GM18511 (cell line): ENCODE measurements around the gene ITIH5.

Experiments used
- ATAC-seq: cut with Tn5 transposase; IDR thresholded peaks from one replicate; pipeline ENCODE4 v1.9.1; 2021; ENCODE audit warnings: mild to moderate bottlenecking, moderate library complexity; ENCODE audit not compliant: unreplicated experiment

The ITIH5 gene

DNA sequence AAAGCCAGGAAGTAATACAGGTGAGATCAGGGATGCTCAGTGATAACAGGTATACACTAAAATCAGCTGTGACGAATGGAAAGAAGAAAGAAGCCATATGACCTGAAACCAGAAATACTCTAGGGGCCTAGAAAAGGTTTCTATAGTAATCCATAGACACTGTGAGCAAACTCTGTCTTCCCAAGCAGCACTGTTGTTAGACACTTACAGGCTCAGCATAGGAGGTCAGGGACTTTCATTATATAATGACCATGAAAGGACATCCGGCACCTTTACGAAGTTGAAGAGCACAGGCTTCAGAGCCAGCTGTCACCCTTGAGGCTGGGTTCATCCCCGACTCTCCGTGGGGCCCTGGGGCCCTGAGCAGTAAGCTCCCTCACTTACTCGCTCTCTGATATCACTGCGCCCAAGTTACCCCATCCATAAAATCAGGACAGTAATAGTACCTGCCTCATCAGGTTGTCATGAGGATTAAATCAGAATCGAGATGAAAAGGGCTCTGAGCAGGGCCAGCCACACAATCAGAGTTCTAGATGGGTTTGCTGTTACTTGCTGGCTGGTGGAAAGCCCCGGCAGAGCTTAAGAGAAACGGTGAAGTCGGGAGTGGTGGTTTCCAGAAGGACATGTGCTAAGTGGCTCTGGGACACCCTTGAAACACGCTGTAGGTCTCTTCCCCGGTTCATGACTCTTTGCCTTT, 79.5 kb downstream of the ITIH5 start:
- ATAC-seq = no peak

DNA sequence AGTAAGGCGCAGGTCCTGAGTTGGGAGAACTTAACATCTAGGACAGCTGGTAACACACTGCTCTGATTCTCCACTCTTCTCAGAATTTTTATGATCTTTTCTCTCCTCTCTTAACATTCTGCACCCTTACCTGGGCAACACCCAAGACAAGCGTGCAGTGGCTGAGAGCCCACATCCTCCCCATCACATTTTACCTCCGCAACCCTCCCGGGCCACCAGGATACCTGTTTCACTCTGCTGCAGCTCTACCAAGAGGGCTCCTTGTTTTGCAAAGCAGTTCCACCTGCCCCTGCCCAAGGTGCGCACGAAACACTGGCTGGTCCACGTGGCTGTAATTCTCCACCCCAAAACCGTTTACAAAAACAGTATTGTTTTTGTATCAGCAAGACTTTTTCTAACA, 81.5 kb downstream of the ITIH5 start:
- no peak for ATAC-seq

GRCh38 chr10:7583626-7584025, 83.1 kb downstream of the ITIH5 start:
- no peak for ATAC-seq

DNA sequence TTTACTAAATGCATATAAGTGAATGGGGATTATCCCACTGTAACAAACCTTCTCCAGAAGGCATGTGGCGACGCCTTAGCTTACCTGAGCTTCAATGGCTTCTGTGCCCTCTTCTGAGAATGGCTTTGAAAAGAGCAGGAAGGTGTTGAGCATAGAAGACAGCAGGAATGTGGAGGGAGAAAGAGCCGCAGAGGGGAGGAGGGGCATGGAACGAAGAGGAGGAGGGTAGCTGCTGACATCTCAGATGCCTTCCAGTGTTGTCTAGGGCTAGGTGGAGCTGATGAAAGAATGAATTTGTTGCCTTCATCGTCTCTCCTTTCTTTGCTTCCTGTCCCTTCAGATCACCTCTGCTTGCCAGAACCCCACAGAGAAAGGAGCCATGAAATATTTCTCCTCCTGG, 86.2 kb downstream of the ITIH5 start:
- no peak for ATAC-seq

GRCh38 chr10:7579681-7580080, 87.1 kb downstream of the ITIH5 start:
- ATAC-seq = no peak

DNA sequence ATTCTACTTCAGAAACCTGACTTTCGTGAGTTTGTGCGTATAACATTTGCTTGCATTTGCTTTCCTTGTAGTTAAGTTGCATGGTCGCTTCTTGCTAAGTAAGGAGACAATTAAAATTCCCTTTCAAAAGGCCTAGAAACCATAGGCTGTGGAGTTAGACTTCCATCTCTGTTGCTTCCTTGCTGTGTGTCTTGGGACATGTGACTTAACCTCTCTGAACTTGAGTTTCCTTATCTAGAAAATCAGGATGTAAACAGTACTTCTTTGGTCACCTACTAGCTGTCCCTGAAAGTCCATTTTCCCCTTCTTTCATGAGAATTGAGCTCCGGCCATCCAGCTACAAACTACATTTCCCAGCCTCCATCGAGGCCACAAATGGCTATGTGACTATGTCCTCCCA, 89.2 kb downstream of the ITIH5 start:
- no peak for ATAC-seq

DNA sequence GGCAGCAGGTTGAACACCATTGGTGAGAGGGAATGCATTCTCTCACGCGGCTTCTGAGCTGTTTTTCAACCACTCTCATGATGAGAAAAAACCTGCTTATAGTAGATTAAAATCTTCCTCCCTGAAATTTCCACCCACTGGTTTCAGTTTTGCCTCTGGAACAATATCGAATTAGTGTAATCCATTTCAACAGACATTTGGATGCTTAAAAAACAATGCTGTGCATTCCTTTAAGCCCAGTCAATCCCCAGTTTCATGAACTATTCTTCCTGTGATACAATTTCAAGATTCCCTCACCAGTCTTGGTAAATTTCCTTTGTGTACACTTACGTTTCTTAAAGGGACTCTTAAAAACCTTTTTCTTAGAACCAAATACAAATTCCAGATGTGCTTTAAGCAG, 89.6 kb downstream of the ITIH5 start:
- no peak for ATAC-seq

GRCh38 chr10:7576340-7576739, 90.4 kb downstream of the ITIH5 start:
- no peak for ATAC-seq

- ATAC-seq = no peak
These were observed 94.4 kb downstream of the ITIH5 start for GRCh38 chr10:7572391-7572790.

DNA sequence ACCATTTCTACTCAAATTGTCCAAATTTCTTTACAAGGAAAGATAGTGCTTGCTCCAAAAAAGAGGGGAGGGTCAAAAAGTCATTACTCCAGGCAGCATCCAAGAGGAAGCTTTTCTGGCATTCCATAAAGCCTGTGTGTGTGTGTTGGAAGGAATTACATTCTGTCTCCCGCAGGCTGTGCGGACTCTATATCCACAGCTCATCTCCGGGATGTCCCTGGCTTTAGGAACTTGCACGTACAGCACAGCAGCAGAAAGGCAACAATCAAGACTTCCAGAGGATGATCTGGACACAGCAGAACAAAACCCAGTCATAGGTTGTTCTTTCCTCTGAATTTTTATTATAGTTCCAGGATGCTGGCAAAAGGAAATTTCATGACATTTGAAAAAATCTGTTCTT, 94.8 kb downstream of the ITIH5 start:
- no peak for ATAC-seq

GRCh38 chr10:7567911-7568620, 98.7 kb downstream of the ITIH5 start:
- ATAC-seq = no peak

- no peak for ATAC-seq
These were observed 99.9 kb downstream of the ITIH5 start for GRCh38 chr10:7566891-7567290.

DNA sequence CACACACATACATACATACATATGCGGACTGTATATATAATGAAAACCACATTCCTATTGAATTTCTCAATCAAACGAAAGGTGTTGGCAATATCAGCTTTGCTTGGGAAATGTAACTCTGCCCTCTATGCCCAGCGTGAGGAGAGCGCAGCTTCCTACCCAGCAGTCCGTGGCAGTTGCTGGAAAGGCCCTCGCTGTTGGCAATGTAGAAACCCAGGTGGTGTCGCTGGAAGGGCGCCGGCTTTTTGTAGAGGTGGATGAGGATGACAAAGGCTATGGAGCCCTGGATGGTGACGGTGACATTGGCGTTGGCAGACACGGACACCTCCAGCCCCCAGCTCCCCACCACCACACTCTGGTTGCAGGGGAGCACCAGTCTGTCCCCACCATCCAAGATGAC, 100.9 kb downstream of the ITIH5 start:
- no peak for ATAC-seq

DNA sequence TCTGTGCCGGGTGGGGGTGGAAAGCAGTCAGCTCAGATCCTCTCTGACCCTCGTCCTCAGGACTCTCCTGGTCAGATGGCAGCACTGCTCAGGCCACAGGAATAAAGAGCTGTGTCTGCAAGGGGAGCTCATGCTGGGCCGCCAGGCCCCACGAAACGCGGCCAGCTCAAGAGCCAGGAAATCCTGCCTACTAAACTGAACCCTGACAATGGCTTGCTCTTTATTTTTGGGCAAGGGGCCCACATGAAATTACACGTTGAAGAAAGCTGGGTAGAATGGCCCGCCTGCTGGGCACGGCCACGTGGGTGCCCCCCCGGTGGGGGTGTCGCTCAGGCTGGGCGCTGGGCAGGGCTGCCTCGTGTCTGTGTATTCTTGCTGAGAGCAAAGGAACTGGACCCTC, 103.0 kb downstream of the ITIH5 start:
- ATAC-seq = no peak

DNA sequence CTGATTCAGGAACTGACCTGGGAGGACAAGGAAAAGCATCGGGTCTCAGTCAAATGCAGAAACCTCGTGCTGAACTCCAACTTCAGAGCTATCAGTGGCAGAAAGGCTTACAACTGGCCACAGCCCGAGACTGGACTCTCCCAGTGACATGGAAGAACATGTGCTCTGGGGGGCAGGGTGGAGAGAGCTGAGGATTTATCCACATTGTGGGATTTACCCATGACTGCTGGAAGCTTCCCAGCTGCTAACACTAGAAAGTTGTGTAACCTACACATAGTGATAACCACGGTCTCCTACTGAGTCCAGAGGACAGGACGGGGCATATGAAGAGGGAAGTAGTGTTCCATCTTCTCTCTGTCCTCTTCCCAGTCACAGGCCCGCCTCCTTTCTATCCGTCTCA, 103.4 kb downstream of the ITIH5 start:
- no peak for ATAC-seq

DNA sequence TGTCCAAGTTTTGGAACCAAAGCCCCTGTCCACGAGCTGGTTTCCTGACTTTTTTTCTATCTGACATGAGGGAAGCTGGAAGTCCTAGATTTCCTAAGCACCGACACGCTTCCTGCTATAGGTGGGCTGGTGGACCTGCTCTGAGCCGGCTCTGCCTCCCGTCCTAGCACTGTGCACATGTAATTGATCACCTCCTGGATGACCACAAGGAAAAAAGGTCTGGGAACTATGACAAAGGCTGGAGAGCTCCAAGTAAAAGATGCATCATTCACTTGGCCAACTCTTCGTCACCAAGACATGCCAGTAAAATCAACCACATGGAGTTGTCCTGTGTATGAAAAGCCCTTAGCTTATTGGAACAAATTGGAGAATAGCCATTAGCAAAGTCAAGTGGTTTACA, 104.8 kb downstream of the ITIH5 start:
- ATAC-seq = no peak

GRCh38 chr10:7561216-7561893, 105.4 kb downstream of the ITIH5 start:
- no peak for ATAC-seq

GRCh38 chr10:7560519-7560918, 106.2 kb downstream of the ITIH5 start:
- no peak for ATAC-seq

DNA sequence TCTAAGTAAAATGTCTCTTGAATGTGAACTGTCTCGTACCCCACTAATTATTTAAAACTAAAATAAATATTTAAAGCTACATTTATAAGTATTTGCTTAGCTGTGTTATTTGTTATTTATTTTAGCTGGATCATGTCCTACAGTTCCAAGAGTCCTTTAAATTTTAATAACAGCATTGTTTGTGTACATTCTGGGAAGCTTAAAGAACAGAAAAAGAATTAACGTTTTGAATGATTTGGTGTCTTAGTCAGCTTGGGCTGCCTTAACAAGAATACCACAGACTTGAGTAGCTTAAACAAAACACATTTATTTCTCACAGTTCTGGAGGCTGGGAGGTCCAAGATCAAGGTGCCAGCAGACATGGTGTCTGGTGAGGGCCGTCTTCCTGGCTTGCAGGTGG, 107.4 kb downstream of the ITIH5 start:
- no peak for ATAC-seq

GRCh38 chr10:7558036-7558435, 108.7 kb downstream of the ITIH5 start:
- no peak for ATAC-seq

- no peak for ATAC-seq
These were observed 113.2 kb downstream of the ITIH5 start for GRCh38 chr10:7553531-7553930.
